ENCODE measurements around the gene NSF.
"Not testable (repeated sequence)": the region's sequence is repeated elsewhere in the genome, so short reads cannot be mapped to it uniquely, and the experiment has no call there.

The NSF gene

DNA sequence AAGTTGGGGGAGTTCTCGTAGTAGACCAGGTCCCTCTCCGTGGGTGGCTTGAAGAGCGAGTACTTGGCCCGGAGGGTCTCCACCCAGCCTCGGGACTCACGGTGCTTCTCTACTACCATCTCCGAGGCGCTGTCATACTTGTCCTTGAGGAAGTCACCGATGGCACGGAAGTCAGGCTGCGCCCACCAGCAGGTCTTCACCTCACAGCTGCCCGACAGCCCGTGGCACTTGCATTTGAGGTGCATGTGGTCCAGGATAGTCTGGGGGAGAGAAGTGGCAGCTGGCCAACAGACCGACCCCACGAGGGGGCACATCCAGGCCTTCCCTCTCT lies 178.0 kb downstream of the NSF start:
- Histone ChIP-seq H3K9ac (ENCODE audit: low read length) (no peak overlapping the region), H3K4me1 (ENCODE audit: low read length) (peaks cover 20% of the 10 kb centered on the region), H4K20me1 (ENCODE audit: insufficient read depth, low read length) (no peaks in the 10 kb centered on the region), H3K27me3 (ENCODE audit: low read depth, low read length) (no peaks in the 10 kb centered on the region), H3K4me3 (ENCODE audit: low read length) (no peak overlapping the region), H3K79me2 (ENCODE audit: low read length) (peaks cover 7% of the 10 kb centered on the region), H3K9me3 (ENCODE audit: insufficient read depth, low read length) (no peaks in the 10 kb centered on the region), H2AFZ (ENCODE audit: low read depth, low read length) (no peak overlapping the region), H3K36me3 (replicated peaks; ENCODE audit: low read depth, low read length) (peaks cover 6% of the 10 kb centered on the region), H3K27ac (ENCODE audit: low read length) (no peak overlapping the region), H3K4me2 (ENCODE audit: low read length) (no peak overlapping the region)
- TF ChIP-seq, protein P1, sequence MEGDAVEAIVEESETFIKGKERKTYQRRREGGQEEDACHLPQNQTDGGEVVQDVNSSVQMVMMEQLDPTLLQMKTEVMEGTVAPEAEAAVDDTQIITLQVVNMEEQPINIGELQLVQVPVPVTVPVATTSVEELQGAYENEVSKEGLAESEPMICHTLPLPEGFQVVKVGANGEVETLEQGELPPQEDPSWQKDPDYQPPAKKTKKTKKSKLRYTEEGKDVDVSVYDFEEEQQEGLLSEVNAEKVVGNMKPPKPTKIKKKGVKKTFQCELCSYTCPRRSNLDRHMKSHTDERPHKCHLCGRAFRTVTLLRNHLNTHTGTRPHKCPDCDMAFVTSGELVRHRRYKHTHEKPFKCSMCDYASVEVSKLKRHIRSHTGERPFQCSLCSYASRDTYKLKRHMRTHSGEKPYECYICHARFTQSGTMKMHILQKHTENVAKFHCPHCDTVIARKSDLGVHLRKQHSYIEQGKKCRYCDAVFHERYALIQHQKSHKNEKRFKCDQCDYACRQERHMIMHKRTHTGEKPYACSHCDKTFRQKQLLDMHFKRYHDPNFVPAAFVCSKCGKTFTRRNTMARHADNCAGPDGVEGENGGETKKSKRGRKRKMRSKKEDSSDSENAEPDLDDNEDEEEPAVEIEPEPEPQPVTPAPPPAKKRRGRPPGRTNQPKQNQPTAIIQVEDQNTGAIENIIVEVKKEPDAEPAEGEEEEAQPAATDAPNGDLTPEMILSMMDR (IDR thresholded peaks at IDR 0.05; ENCODE audit: low read depth, low read length), result no peak
- no peak for TF ChIP-seq EZH2phosphoT487 (IDR thresholded peaks at IDR 0.05; ENCODE audit: low read depth)

DNA sequence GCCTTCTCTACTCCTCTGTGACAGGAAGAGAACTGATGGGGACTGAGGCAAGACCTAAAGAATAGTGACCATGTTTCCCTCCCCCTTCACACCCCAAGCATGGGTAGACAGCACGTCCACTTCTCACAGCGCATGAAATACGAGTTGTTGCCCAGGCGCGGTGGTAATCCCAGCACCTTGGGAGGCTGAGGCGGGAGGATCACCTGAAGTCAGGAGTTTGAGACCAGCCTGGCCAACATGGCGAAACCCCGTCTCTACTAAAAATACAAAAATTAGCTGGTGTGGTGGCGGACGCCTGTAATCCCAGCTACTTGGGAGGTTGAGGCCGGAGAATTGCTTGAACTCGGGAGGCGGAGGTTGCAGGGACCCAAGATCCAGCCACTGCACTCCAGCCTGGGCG lies 178.4 kb downstream of the NSF start:
- H3K4me1 ChIP-seq (ENCODE audit: low read length), result peaks cover 20% of the 10 kb centered on the region
- not testable (repeated sequence) for H3K4me3 ChIP-seq (ENCODE audit: low read length); H3K27me3 ChIP-seq (ENCODE audit: low read depth, low read length); H3K9me3 ChIP-seq (ENCODE audit: insufficient read depth, low read length); H4K20me1 ChIP-seq (ENCODE audit: insufficient read depth, low read length); H3K36me3 ChIP-seq (replicated peaks; ENCODE audit: low read depth, low read length); H2AFZ ChIP-seq (ENCODE audit: low read depth, low read length); H3K9ac ChIP-seq (ENCODE audit: low read length); H3K4me2 ChIP-seq (ENCODE audit: low read length); H3K27ac ChIP-seq (ENCODE audit: low read length); H3K79me2 ChIP-seq (ENCODE audit: low read length)

DNA sequence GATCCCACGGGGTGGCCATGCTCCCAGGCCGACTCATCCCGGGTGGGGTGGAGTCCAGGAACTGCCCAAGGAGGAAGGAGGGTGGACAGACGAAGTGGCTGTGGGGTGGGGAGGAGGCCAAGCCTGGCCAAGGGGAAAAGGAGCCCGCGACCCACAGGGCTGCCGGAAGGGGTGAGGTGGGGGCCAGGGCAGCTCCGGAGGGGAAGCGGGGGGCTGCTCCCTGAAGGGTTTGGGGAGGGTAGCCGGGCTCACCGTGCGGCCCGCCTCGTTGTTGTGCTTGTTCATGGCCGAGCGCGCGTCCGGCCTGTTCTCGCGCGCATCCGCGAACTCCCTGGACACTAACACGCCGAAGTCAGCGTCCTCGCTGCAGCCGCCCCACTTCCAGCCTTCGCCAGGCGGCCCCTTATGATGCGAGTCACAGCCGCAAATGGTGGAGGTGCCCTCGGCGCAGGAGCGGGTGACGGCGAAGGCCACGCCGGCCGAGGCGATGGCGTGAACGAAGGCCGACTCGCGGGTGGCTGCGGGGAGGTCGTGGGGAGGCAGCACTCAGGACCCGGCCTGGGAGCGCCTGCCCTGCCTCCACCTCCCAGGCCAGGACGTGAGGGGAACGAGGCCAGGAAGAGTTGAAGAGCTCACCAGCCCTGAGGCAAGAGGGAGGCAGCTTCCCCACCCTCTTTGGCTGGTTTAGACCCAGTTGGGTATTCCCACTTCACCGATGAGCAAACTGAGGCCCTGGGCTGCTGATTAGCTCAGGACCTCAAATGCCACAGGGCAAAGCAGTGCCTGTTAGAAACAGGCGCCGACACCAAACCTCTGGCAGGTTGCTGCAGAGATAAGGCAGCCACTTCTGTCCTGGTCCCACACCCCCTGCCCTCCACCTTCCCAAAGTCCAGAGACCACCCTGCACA lies 179.3 kb downstream of the NSF start:
- H2AFZ ChIP-seq (ENCODE audit: low read depth, low read length), result no peak overlapping the region
- H3K27ac ChIP-seq (ENCODE audit: low read length), result peak overlapping the region; percentile 57; the same call in 1 of the 2 replicates
- H3K4me1 ChIP-seq (ENCODE audit: low read length), result peaks cover 20% of the 10 kb centered on the region
- H4K20me1 ChIP-seq (ENCODE audit: insufficient read depth, low read length), result no peaks in the 10 kb centered on the region
- H3K4me3 ChIP-seq (ENCODE audit: low read length), result peak overlapping the region; percentile 90
- TF ChIP-seq, protein P1 (IDR thresholded peaks at IDR 0.05; ENCODE audit: low read depth, low read length), result no peak
- no peak for TF ChIP-seq EZH2phosphoT487 (IDR thresholded peaks at IDR 0.05; ENCODE audit: low read depth)
- peak overlapping the region; percentile 87 for H3K9ac ChIP-seq (ENCODE audit: low read length)
- H3K79me2 ChIP-seq (ENCODE audit: low read length), result peaks cover 7% of the 10 kb centered on the region
- H3K36me3 ChIP-seq (replicated peaks; ENCODE audit: low read depth, low read length), result peaks cover 6% of the 10 kb centered on the region
- peak overlapping the region; percentile 99 for H3K4me2 ChIP-seq (ENCODE audit: low read length)
- no peaks in the 10 kb centered on the region for H3K27me3 ChIP-seq (ENCODE audit: low read depth, low read length)
- H3K9me3 ChIP-seq (ENCODE audit: insufficient read depth, low read length), result no peaks in the 10 kb centered on the region

DNA sequence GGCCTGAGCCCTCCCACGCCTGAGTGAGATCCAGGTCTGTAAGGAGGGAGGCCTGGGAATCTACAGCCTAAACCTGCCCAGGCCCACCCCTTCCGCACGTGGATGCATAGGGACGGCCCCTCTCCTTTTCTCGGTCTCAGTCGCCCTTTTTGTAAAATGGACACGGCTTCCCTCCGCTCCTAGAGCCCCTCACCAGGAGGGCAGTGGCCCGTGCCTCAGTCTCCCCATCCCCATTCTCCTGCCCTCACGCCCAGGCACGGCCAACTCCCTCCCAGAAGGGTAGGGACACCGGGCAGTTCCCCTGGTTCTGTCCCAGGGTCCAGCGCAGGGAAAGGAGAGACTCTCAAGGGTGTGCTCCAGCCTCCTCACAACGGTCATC lies 180.0 kb downstream of the NSF start:
- Histone ChIP-seq H3K9me3 (ENCODE audit: insufficient read depth, low read length) (no peaks in the 10 kb centered on the region), H3K4me3 (ENCODE audit: low read length) (peak overlapping the region; percentile 90), H2AFZ (ENCODE audit: low read depth, low read length) (0 out of 2 replicates have a peak overlapping the region, but pooled peaks have one; percentile 2), H3K4me2 (ENCODE audit: low read length) (peak overlapping the region; percentile 99), H3K9ac (ENCODE audit: low read length) (peak overlapping the region; percentile 87), H3K79me2 (ENCODE audit: low read length) (peaks cover 7% of the 10 kb centered on the region), H4K20me1 (ENCODE audit: insufficient read depth, low read length) (no peaks in the 10 kb centered on the region), H3K4me1 (ENCODE audit: low read length) (peaks cover 20% of the 10 kb centered on the region), H3K27ac (ENCODE audit: low read length) (peak overlapping the region; percentile 57), H3K27me3 (ENCODE audit: low read depth, low read length) (no peaks in the 10 kb centered on the region), H3K36me3 (replicated peaks; ENCODE audit: low read depth, low read length) (peaks cover 6% of the 10 kb centered on the region)
- no peak for TF ChIP-seq EZH2phosphoT487 (IDR thresholded peaks at IDR 0.05; ENCODE audit: low read depth)
- TF ChIP-seq, protein P1 (IDR thresholded peaks at IDR 0.05; ENCODE audit: low read depth, low read length), result no peak

Measured in OCI-LY3 (cell line).